HepG2 (cell line): ENCODE measurements around the gene PCDHB10. TPM values are rescaled to one million over a fixed set of nuclear protein-coding genes. Genes with fewer than 3 reads are reported as not detected.
A peak's percentile ranks its signal among the peaks of the same experiment; 100 is the strongest.

Experiments
- AKAP8 ChIP-seq: sonication (generic); formaldehyde crosslinking; IDR thresholded peaks from 2 replicates; pipeline ENCODE4 v1.5.1; 2020; ENCODE audit warnings: mild to moderate bottlenecking, missing genetic modification reagents
- ARID3A ChIP-seq: IDR thresholded peaks from 2 replicates; pipeline ENCODE4 v1.6.1; 2012; ENCODE audit warnings: low read depth, low read length, improper control_type of control experiment
- CTCF ChIP-seq: sonication (generic); formaldehyde crosslinking; IDR thresholded peaks from 2 replicates; pipeline ENCODE4 v1.5.0; 2020; ENCODE audit warnings: mild to moderate bottlenecking, missing genetic modification reagents, moderate library complexity
- JARID2 ChIP-seq: sonication (generic); formaldehyde crosslinking; IDR thresholded peaks from 2 replicates; pipeline ENCODE4 v1.8.1; 2023; ENCODE audit warnings: missing genetic modification reagents, inconsistent platforms; ENCODE audit not compliant: insufficient replicate concordance
- POGK ChIP-seq: sonication (generic); formaldehyde crosslinking; conservative IDR thresholded peaks from 2 replicates; pipeline ENCODE4 v1.8.0; 2022; ENCODE audit warnings: mild to moderate bottlenecking, moderate library complexity, missing genetic modification reagents
- POLR2G ChIP-seq: fragments of 200-400 bp; formaldehyde crosslinking; IDR thresholded peaks from 2 replicates; pipeline ENCODE4 v1.6.1; 2018; ENCODE audit warnings: mild to moderate bottlenecking, low read depth, low read length, moderate library complexity
- SMC3 ChIP-seq: IDR thresholded peaks from 2 replicates; pipeline ENCODE4 v1.6.1; 2011; ENCODE audit warnings: low read length, improper control_type of control experiment
- TFDP2 ChIP-seq: sonication (generic); formaldehyde crosslinking; IDR thresholded peaks from 2 replicates; pipeline ENCODE4 v1.4.0; 2020; ENCODE audit warnings: missing genetic modification reagents
- YY1 ChIP-seq: IDR thresholded peaks from 2 replicates; pipeline ENCODE4 v1.6.1; 2011; ENCODE audit warnings: low read length, low read depth, moderate library complexity, mild to moderate bottlenecking; ENCODE audit not compliant: insufficient read depth, insufficient replicate concordance
- ZBTB33 ChIP-seq: sonication (generic); formaldehyde crosslinking; IDR thresholded peaks from 2 replicates; pipeline ENCODE4 v1.4.0; 2020; ENCODE audit warnings: missing genetic modification reagents
- ZBTB4 ChIP-seq: sonication (generic); formaldehyde crosslinking; IDR thresholded peaks from 2 replicates; pipeline ENCODE4 v1.4.0; 2020; ENCODE audit warnings: missing genetic modification reagents, mild to moderate bottlenecking, borderline replicate concordance
- ZNF660 ChIP-seq: sonication (generic); formaldehyde crosslinking; IDR thresholded peaks from 2 replicates; pipeline ENCODE4 v1.5.1; 2020; ENCODE audit warnings: mild to moderate bottlenecking, low read depth, missing genetic modification reagents, borderline replicate concordance
- polyA plus RNA-seq, 8 experiments: library from polyadenylated mRNA; depleted of rRNA in 3 of 8; stranded (reverse) in 7 of 8; unstranded in 1 of 8; fragments of >200 nt; fragmentation: Illumina TruSeq in 4 of 8; extraction: Trizol in 4 of 8; gene quantifications; 2 replicates each; pipeline versions ENCODE4 v1.2.1 to v1.2.3, GENCODE V29; 2011 to 2016; ENCODE audit warnings: low read depth in 4 of 8, missing spikeins in 1 of 8, mixed read lengths in 1 of 8; ENCODE audit not compliant: insufficient read depth in 1 of 8
- total RNA-seq, 5 experiments: library from RNA; depleted of rRNA; stranded (reverse); fragments of >200 nt; fragmentation: Illumina TruSeq; extraction: Trizol; gene quantifications; 2 replicates each; pipeline ENCODE4 v1.2.3, GENCODE V29; 2016; ENCODE audit warnings: low read depth in 1 of 5
- TF ChIP-seq, protein P1 (sequence below): sonication (generic); formaldehyde crosslinking; IDR thresholded peaks from 2 replicates; pipeline ENCODE4 v1.8.0; 2022; ENCODE audit warnings: low read depth, missing genetic modification reagents

Gene PCDHB10
- total and polyA plus RNA-seq, 2 of the 13 experiments (the other 11 are each of a cell fraction or from before 2014, with no cell fraction given) = 0.05 TPM; not detected in 1

- TF ChIP-seq CTCF (CRISPR knock-in tag) (peak; percentile 65), ZBTB4 (CRISPR knock-in tag) (no peak), POLR2G (no peak), SMC3 (0 out of 2 replicates have a peak, but pooled peaks have one; percentile 11), ZBTB33 (CRISPR knock-in tag) (0 out of 2 replicates have a peak, but pooled peaks have one; percentile 12), ARID3A (0 out of 2 replicates have a peak, but pooled peaks have one; percentile 23), JARID2 (CRISPR knock-in tag) (no peak), TFDP2 (CRISPR knock-in tag) (no peak), AKAP8 (no peak), YY1 (peak; percentile 17), ZNF660 (CRISPR knock-in tag) (no peak), POGK (CRISPR knock-in tag) (no peak)
- TF ChIP-seq, protein P1, sequence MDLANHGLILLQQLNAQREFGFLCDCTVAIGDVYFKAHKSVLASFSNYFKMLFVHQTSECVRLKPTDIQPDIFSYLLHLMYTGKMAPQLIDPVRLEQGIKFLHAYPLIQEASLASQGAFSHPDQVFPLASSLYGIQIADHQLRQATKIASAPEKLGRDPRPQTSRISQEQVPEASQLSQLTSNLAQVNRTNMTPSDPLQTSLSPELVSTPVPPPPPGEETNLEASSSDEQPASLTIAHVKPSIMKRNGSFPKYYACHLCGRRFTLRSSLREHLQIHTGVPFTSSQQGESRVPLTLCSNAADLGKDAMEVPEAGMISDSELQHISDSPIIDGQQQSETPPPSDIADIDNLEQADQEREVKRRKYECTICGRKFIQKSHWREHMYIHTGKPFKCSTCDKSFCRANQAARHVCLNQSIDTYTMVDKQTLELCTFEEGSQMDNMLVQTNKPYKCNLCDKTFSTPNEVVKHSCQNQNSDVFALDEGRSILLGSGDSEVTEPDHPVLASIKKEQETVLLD (CRISPR knock-in tag) = no peak
These were observed 19.6 kb upstream of the PCDHB10 start, which contains the start of gene PCDHB7 (continued) for GRCh38 chr5:141172381-141173204.
